Measurements from ENCODE around the gene RASEF.

Gene RASEF

DNA sequence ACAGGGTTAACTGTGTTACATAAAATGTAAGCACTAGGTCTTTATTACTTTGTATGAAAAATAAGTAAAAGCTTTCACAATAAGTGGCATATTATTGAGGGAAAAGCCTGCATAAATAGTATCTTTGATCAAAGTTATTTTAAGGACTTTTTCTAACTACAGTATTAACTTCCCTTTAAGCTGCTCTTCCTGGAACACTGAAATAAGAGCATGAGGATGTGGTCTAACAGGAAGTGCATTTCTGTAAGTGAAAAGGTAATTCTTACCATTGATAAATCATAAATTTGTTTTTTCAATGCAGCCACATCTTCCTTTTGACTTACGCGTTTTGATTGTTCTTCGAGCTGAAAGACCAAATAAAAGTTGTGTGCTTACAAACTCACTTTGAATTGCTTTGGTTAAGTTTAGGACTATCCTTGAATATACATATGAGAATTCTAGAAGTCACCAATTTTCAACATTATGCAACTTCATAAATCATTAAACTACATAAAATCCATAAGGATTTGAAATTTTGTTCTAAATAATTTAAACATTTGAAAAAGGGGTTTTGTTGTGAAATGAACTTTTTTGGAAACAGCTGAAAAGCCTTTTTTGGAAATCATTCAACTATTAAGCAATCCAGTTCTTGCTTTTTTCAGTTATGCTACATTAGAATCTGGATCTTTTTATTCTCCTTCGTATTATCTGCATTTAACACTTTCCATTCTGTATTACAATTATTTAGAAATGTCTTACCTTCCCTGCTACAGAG lies 50.6 kb downstream of the RASEF start:
- TF ChIP-seq, protein P1, sequence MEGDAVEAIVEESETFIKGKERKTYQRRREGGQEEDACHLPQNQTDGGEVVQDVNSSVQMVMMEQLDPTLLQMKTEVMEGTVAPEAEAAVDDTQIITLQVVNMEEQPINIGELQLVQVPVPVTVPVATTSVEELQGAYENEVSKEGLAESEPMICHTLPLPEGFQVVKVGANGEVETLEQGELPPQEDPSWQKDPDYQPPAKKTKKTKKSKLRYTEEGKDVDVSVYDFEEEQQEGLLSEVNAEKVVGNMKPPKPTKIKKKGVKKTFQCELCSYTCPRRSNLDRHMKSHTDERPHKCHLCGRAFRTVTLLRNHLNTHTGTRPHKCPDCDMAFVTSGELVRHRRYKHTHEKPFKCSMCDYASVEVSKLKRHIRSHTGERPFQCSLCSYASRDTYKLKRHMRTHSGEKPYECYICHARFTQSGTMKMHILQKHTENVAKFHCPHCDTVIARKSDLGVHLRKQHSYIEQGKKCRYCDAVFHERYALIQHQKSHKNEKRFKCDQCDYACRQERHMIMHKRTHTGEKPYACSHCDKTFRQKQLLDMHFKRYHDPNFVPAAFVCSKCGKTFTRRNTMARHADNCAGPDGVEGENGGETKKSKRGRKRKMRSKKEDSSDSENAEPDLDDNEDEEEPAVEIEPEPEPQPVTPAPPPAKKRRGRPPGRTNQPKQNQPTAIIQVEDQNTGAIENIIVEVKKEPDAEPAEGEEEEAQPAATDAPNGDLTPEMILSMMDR (conservative IDR thresholded peaks at IDR 0.05) = no peak
- peak overlapping the region; percentile 54; the same call in 1 of the 2 replicates for H3K27ac ChIP-seq

DNA sequence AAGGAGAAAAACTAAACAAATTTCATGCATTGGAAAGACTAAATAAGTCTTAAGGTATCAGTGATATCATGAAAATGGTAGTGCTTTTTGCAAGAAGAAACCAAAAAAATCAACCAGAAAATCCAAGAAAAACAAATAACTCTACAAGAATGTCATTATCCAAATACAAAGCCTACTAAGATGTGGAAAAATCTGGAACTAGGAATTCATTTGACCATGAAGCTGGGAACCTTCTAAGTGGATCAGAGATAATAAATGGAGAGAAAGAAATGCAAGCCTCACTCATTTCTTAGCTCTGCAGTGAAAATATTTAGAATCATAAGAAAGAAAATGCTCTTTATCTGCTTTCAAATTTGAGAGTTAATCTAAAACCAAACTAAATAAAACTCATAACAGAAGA lies 51.3 kb downstream of the RASEF start:
- TF ChIP-seq, protein P1 (conservative IDR thresholded peaks at IDR 0.05) = no peak

DNA sequence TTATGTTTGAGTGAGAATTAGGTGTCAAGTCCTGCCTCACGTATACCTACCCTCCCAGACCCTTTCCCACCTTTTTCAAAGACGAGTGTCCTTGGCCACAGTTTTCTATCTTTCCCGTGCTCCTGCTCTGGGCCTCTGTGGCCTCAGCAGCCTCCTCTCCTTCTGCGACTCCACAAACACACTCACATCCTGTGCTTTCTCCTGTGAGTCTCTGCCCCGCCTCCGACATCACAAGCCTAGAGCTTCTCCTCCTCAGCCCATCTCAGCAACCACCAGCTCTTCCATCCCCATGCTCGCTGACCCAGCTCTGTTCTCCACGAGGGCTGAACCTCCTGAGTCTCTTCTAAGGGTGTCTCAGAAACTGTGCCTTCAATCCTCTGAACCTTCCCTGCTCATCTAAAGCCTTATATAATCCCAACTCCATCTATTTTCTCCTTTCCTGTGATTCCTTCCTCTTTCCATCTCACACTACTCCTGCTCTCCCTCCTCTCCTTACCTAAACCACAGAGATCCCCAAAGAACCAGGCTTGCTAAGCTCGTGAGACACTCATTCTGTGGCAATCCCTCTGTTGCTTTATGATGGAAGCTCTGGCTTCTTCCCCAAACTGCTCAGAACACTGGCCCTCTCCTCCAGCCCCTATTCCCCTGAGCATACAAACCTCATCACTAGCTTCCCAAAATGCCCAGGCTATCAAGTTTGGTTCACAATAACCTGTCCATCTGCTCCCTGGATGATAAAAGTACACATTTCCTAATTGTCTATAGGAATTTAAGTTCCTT lies 55.2 kb downstream of the RASEF start:
- TF ChIP-seq, protein P1 (conservative IDR thresholded peaks at IDR 0.05) = no peak
- no peak overlapping the region for H3K27ac ChIP-seq

More for the DNA sequence above, 51.3 kb downstream of the RASEF start:
- H3K27ac ChIP-seq = no peak overlapping the region

GRCh38 chr9:83006378-83006777 lies 56.6 kb downstream of the RASEF start:
- H3K27ac ChIP-seq = no peak overlapping the region
- TF ChIP-seq, protein P1 (conservative IDR thresholded peaks at IDR 0.05) = no peak

GRCh38 chr9:83005963-83006362 lies 57.0 kb downstream of the RASEF start:
- TF ChIP-seq, protein P1 (conservative IDR thresholded peaks at IDR 0.05) = no peak
- H3K27ac ChIP-seq = 0 out of 2 replicates have a peak overlapping the region, but pooled peaks have one; percentile 74

DNA sequence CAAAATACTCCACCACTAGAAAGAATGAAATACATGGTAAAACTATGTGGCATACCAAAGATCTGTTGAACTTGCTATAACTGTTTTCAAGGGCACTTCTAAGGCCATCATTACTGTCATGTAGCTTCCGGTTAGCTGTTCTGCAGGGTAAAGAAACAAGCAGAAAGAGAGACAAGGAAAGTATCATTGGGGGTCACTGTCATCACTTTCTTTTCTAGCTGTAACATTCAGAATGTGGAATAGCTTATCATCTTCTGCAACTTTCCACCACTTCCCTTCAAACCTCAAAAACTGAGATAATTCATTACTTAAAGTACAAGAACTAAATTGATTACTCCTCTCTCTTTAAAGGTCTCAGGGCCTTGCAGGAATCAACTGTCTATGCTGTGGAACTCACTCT lies 57.6 kb downstream of the RASEF start:
- TF ChIP-seq, protein P1 (conservative IDR thresholded peaks at IDR 0.05) = no peak
- H3K27ac ChIP-seq = peak overlapping the region; percentile 74; the same call in 1 of the 2 replicates

DNA sequence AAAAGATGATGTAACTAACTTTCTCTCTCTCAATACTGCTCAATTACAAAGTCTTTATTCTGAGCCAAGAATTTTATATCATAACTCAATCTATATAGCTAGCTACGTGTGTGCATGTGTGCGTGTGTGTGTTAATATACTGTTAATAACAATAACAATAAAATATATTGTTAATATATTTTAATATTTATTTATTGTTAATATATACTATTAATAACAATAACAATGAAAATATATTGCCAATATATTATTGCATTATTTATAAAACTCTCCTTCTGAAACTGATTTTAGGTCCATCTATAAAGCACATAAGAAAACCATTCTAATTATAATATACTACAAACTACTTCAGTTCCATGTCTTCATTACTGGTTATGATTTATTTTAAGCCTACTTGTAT lies 60.6 kb downstream of the RASEF start:
- TF ChIP-seq, protein P1 (conservative IDR thresholded peaks at IDR 0.05) = no peak
- H3K27ac ChIP-seq = peak overlapping the region; percentile 74

Data from VCaP (cell line).